HFF-Myc (cell line): ENCODE results near the gene ZEB2.

Experiments used
- DNase-seq: peaks from one replicate; pipeline ENCODE4 v3.0.0-alpha.2; 2011; ENCODE audit warnings: low read depth; ENCODE audit errors: extremely low read depth
- H3K4me3 ChIP-seq: replicated peaks from 2 replicates; pipeline ENCODE4 v1.5.1; 2011; ENCODE audit warnings: low read depth, mild to moderate bottlenecking, control low read depth, low read length
- CTCF ChIP-seq: IDR thresholded peaks from 2 replicates; pipeline ENCODE4 v1.5.1; 2012; ENCODE audit warnings: mild to moderate bottlenecking, low read depth, low read length, control low read depth; ENCODE audit errors: missing control alignments

The ZEB2 gene

DNA sequence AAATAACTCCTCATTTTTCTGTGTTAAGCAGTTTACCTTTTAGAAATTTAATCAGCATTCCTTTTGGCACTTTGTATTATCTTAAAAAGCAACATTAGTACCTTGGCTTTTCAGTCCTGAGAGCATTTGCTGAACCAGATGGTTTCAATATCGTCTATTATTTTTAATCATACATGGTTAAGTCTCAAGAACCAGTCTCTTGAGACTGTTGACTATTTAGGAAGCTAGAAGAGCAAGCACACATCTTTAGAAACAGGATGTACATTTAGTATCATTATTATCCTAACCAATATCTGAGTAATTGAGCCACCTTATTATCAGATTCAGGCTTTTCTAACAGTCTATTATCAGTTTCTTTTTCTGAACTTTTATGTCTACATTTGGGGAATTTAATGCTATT is 28.2 kb upstream of the ZEB2 start:
- TF ChIP-seq CTCF = no peak
- DNase-seq = no peak
- H3K4me3 ChIP-seq = no peak overlapping the region

GRCh38 chr2:144547494-144547893 is 27.6 kb upstream of the ZEB2 start:
- no peak overlapping the region for H3K4me3 ChIP-seq
- no peak for TF ChIP-seq CTCF
- no peak for DNase-seq

DNA sequence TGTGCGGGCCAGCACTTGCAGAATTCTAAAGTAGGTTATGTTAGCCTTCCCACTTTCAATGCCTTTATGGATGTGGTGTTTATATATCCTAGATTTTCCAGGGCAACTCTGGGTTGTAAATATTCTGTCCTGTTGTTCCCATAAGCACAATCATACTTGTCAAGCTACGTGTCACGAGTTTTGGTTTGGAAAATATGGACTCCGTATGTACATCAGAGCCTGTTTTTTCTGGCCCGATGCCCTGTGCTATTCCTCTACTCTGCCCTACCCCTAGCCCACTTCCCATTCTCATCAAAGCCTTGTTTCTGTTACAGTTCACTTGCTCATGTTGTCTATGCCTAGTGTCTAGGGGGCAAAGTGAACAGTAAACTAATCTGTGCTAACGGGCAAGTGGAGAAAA is 27.0 kb upstream of the ZEB2 start:
- TF ChIP-seq CTCF = no peak
- no peak overlapping the region for H3K4me3 ChIP-seq
- no peak for DNase-seq

GRCh38 chr2:144545787-144546186 is 25.9 kb upstream of the ZEB2 start:
- no peak for DNase-seq
- no peak for TF ChIP-seq CTCF
- no peak overlapping the region for H3K4me3 ChIP-seq

DNA sequence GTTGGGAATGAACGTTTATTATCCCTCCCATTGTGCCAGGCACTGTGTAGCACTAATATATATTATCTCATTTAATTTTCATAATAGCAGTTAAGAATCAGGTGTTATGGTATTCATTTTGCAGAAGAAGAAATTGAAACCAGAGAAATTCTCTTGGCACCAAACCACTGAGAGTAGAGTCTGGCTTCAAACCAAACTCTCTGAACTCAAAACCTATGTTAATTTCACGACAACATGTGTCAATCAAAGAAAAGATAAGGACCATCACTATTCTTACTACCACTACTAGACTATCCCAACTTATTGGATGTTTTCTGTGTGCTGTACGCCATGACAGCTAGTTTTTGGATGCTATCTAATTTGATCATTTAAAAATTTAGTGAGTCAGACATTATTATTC is 24.1 kb upstream of the ZEB2 start:
- no peak overlapping the region for H3K4me3 ChIP-seq
- TF ChIP-seq CTCF = no peak
- DNase-seq = no peak

DNA sequence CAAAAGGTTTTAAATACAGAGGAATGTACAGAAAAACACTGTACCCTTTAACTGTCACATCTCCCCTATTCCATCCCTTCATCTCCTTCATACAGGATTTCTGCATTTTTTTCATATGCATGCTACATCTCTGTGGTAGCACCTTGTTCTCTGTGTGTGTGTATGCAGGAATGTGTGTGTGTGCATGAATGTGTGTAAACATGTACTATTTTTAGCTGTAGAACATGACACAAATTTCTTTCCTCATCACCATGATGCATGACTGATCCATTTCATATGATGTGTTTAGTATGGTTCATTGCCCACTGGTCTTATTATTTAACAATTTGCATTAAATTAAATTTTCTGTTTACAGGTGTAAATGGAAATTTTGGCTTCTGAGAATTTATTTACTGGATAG is 21.5 kb upstream of the ZEB2 start:
- DNase-seq = no peak
- TF ChIP-seq CTCF = no peak
- no peak overlapping the region for H3K4me3 ChIP-seq

- no peak overlapping the region for H3K4me3 ChIP-seq
- no peak for TF ChIP-seq CTCF
- no peak for DNase-seq
Observed at GRCh38 chr2:144539289-144539782, 19.4 kb upstream of the ZEB2 start.
